HS-27A (cell line): ENCODE data around the gene PLXNB2.

ENCODE experiments used
- DNase-seq: peaks from one replicate; pipeline ENCODE4 v3.0.0-alpha.2; 2012; ENCODE audit warnings: low read depth, missing footprints

Gene PLXNB2

GRCh38 chr22:50296658-50297490 lies 10.6 kb downstream of the PLXNB2 start:
- no peak for DNase-seq

- DNase-seq, result no peak
These were observed 13.2 kb downstream of the PLXNB2 start for GRCh38 chr22:50294319-50294656.

- peak; percentile 66 for DNase-seq
These were observed 13.8 kb downstream of the PLXNB2 start for GRCh38 chr22:50293441-50294318.

GRCh38 chr22:50292643-50293440 lies 14.6 kb downstream of the PLXNB2 start:
- no peak for DNase-seq

- DNase-seq, result no peak
These were observed 17.4 kb downstream of the PLXNB2 start for GRCh38 chr22:50289942-50290630.

GRCh38 chr22:50289151-50289941 lies 18.1 kb downstream of the PLXNB2 start:
- no peak for DNase-seq

GRCh38 chr22:50287731-50288130 lies 19.7 kb downstream of the PLXNB2 start:
- no peak for DNase-seq

GRCh38 chr22:50286701-50287318 lies 20.6 kb downstream of the PLXNB2 start:
- no peak for DNase-seq

- no peak for DNase-seq
These were observed 21.2 kb downstream of the PLXNB2 start for GRCh38 chr22:50286275-50286674.

GRCh38 chr22:50285568-50286229 lies 21.7 kb downstream of the PLXNB2 start:
- DNase-seq, result no peak

GRCh38 chr22:50284479-50284878 lies 23.0 kb downstream of the PLXNB2 start:
- DNase-seq, result no peak

- DNase-seq, result no peak
These were observed 23.6 kb downstream of the PLXNB2 start for GRCh38 chr22:50283821-50284220.

GRCh38 chr22:50282361-50283155 lies 24.9 kb downstream of the PLXNB2 start:
- DNase-seq, result no peak

- DNase-seq, result no peak
These were observed 25.5 kb downstream of the PLXNB2 start for GRCh38 chr22:50281957-50282356.

GRCh38 chr22:50281384-50281760 lies 26.1 kb downstream of the PLXNB2 start:
- no peak for DNase-seq

GRCh38 chr22:50280708-50281383 lies 26.6 kb downstream of the PLXNB2 start:
- DNase-seq, result no peak

GRCh38 chr22:50280022-50280707 lies 27.3 kb downstream of the PLXNB2 start:
- no peak for DNase-seq
